NCI-H748 (cell line): ENCODE results near the gene DUOX1.

Source experiments
- DNase-seq: peaks from one replicate; lab custom pipeline; 2025; ENCODE audit not compliant: unreplicated experiment; lab: John Stamatoyannopoulos, UW

DUOX1 gene

DNA sequence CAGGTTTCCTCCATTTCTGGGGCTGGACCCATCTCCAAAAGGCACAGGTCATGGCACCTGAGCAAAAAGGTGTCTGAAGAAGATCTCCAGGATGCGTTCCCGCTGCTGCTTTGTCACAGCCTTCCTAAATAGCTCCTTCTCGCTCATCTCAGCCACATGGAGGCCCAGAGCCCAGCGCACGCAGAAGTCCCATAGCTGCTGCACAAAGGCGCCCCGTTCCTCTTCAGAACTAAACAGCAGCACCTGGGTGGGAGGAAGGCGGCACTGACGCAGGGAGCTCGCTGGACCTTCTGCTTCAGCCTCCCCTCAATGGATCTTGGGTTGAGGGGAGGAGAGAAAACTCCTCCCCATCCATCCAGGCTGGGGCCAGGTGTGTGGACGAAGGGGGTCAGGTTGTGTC, 24.2 kb upstream of the DUOX1 start:
- DNase-seq, result no peak

DNA sequence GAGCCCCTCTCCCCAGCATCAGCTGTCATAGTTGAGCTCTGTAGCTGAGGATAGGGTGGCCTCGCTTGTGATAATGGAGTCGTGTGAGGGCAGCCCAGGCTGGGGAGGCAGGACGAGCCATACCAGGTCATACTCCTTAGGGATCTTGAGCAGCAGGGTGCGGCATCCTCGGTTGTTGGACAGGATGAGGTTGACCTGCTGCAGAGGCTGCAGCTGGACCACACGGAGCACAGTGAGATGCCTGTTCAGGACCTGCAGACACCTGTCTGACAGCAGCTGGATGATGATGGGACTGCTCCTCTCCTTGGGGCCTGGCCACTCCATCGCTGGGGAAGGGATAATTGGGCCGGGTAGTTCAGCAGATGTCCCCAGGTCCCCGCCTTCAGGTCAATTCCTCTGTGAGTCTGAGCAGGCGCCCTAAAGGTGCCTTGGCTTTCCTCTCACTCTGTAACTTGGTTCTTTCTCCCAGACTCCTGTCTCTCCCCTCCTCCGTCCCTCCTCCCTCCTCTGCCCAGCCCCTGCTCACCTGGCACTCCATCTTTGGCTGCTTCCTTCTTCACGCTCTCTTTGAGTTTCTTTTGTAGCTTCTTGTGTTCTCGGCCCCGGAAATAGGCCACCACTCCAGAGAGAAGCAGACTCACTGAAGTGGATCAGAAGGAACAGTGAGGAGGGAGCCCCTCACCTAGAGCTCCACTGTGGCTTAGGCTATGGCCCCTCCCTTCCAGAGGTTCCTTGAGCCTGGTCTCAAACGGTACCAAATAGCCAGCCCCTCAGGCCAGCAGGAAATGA, 23.6 kb upstream of the DUOX1 start:
- no peak for DNase-seq

DNA sequence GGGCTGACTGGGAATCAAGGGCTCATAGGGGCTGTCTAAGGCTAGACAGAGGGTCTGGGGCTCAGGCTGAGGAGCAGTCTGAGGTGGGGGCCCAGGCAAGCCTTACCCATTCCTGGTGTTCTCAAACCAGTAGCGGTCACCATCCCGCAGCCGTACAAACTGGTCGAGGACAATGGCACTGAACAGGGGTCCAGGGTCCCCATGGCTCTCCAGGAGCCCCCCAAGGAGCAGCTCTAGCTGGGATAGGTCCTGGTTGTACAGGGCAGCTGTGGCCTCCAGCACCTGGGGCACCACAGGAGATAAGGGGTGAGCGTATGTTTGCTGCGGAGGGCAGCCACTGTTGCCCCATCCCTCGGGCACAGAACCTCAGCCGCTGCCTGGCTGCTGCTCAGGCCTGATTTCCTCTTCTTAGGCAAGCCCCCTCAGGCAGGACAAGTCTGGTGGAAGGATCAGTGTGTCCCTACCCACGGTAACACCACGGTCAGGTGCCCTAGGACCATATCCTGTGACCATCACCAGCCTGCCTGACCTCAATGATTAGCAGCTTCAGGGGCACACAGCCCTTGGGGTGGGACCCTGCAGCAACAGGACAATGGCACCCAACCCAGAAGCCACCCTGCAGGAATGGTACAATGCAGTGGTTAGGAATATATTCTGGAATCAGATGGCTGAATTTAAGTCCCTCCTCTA, 21.7 kb upstream of the DUOX1 start:
- DNase-seq, result no peak

DNA sequence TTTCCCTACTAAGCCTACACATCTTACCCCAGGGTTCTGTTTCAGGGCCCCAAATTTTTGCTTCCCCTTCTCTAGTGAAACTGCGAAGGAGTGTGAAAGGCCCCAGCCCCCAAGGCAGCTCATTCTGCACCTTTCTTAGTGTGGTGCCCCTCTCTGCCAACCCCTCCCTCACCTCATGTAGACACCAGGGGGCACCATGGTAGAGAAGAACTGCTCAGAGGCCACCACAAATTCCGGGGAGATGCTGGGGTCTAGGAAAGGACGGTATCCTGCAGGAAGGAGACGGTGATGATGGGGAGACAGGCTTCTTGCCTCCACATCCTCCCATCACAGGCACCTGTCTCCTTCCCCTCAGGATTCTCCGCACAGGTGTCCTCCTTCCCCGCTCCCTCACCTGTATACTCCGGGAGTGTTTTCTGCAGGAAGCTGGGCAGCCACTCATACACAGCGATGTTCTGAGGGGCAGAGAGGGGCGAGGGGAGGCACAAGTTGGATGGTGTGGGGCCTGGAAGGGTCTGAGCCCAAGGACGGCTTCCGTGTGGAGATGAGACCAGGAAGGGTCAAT, 19.5 kb upstream of the DUOX1 start:
- DNase-seq, result no peak

DNA sequence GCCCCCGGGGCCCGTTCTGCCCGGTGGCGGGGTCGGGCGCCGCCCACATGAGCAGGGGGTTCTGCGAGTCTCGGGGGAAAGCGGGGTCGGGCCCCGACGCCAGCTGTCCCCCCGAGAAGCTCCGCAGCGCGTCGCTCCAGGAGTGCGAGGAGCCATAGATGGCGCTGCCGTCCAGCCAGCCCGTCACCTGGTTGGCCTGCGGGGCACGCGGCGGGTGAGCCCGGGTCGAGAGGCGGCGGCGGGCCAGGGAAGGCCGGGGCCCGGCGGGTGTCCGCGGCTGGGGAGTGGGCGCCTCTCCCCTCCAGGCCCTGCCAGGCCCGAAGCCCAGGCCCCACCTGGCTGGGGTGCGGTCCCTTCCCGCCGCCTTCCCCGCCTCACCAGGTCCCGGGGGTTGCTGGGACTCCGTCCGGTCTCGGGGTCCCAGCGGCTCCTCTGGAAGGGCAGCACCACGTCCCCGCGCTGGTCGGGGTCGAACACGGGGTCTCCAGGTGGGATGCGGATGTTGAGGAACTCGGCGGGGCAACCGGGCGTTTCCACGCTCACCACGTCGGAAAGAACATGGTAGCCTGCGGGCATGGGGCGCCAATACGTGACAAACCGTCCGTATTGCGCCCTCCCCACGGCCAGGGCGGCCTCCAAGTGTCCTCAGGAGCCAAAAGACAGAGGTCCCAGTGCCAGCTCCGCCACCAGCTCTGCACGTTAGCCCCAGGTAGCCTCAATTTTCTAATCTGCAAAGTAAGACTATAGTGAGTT, 18.2 kb upstream of the DUOX1 start:
- no peak for DNase-seq

DNA sequence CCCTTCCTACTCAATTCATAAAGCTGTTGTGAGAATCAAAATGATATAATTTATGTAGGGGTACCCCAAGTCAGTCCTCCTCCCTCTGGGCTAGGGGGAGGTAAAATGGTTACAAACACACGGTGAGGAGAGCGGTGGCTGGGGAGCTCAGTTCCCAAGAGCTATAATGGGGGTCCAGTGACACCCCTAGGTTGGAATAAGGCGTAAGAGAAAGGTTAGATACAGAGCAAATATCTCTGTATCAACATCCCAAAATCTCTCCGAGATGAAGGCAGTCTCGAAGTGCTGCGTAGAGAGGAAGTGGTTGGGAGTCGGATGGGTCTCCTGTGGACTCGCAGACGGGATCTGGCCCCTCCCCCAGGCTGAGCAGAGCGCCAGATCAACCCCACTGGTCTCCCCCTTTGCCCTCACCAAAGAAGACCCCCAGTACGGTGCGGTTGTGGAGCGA, 17.6 kb upstream of the DUOX1 start:
- peak; percentile 23 for DNase-seq

DNA sequence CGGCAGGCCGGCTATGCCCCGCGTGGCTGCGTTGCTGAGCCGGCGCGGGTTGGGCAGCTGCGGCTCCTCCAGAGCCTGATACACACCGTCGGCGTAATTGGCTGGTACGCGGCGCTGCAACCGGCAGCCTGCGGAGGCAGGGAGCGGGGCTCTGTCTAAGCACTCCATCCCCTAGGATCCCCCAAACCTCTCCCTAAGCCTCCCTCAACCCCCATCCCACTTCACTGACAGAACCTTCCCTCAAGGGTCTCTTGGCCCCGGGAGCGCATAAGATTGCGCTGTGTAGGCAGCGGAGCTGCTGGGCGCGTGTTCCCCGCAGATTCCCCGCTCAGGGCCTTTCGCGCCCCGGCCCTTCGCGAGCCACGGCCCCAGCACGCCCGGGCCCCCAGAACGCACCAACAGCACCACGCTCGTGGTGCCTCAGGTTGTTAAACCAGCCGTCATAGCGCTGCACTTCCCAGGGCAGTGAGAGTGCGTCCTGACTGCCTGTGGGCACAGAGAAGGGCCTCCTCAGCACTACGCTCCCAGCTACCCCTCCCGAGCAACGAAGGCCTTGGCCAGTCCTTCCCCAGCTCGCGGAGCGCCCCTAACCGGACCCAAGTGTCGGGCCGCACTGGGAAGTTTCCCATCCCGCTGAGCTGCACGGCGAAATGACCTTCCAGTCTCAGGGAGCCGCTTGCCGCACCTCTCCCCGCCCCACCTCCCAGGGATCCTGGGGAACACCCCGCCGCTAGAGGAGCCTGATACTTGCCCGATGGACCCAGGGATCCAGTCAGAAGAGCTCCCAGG, 17.0 kb upstream of the DUOX1 start:
- DNase-seq, result peak; percentile 28

DNA sequence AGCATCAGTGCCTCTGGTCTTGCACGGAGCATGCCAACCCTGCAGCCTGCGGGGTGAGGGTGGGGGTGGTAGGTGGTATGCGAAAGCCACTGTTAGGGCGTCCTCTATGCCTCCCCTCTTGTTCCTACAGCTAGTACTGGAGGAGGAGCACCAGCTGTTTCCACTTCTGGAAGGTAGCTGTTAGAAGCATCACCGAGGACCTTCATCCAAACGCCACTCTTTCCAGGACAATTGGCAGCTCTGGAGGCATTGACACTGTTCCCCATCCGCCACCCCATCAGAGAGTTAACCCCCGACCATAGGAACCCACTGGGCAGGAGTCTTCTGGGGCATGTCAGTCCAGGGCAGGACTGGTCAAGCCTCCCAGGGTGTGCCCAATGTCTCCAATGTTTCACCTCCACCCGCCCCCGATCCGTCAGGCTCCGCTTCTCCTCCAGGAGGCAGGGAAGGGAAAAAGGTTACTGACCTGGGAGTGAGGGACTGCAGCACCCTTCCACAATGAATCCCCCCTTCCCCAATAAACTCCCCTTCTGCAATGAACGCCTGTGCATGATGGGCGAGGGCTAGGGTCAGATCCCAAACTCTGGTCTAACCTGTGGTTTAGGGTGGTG, 16.3 kb upstream of the DUOX1 start:
- DNase-seq, result no peak

DNA sequence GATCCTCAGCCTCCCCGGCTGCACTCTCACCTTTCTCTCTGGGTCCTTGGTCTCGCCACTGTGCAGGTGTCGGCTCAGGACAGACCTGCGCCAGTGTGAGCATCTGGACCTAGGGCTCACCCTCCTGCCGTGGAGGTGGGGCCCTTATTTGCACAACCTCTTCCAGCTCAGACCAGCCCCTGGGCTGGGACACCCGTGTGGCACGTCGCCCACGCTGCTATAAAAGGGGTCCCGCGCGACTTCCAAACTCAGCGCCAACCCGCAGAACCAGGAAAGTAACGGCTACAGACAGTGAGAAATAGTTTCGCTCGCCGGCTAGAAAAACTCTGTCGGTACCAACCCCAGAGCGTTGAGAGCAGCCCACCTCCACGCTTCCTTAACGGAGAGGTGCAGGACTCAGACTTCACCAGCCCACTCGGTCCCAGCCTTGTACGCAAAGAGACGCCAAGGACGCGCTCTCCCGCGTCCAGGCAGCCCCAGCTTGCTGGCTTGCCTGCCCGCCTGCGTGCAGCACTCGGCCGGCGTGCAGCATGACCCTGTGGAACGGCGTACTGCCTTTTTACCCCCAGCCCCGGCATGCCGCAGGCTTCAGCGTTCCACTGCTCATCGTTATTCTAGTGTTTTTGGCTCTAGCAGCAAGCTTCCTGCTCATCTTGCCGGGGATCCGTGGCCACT, 15.6 kb upstream of the DUOX1 start, which contains the start of the genes DUOX2 and DUOXA2:
Gene DUOX2 (minus strand): TSS at position 97 of the 675 bp plus-strand sequence. CDS start 761 bp downstream, outside the sequence.
Gene DUOXA2 (plus strand): TSS at position 251 of the 675 bp plus-strand sequence. CDS start 280 bp downstream, at position 531.
- peak; percentile 23 for DNase-seq

DNA sequence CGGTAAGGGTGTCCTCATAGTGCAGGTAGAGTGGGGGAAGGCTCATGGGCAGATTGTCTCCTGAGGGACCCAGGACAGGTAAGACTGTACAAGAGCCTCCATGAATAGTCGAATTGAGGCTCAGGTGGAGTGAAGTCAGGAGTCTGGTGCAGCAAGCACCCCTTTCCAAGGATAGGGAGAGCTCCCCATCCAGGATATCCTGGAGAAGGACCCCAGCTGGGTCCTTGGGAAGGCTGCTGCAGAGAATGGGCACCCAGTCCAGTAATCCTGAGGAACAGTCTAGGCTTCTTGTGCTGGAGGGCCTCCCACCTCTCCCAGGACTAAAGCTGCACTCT, 15.1 kb upstream of the DUOX1 start:
- no peak for DNase-seq

DNA sequence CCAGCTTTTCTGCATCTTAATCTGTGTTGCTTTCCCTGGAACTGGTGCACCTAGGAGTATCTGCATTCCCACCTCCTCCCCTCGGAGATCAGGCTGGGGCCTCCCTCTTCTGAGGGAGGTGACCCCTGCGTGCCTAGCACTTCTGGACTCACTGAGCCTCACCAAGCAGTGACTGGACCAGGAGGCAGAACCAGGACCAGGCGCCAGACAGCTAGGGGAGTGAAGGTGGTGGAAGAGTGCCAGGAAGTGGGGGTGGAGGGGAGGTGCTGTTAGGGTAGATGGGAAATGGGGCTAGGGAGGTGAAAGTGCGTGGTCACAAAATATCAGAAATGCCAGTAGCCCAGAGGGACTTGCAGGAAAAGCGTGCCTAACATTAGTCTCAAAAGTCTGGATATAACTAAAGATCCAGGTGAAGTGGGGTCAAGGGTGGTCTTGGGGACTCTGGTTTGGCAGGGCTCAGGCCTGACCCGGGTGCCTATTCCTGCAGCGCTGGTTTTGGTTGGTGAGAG, 14.4 kb upstream of the DUOX1 start:
- DNase-seq, result no peak

DNA sequence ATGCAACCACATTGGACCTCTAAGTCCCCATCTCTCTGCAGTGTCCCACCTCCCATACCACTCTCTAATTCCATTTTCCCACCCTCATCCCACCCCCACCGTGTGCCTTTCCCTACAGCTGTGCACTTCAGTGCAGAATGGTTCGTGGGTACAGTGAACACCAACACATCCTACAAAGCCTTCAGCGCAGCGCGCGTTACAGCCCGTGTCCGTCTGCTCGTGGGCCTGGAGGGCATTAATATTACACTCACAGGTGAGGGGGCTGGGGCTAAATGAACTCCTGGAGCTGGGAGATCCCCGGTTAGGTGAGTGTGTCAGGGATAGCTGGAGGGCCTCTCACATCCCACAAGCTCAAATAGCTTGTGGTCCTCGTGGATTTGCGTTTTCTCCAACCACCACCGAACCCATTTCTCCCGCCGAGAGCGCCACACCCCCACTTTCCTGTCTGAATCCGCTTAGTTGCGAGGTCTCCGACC, 13.8 kb upstream of the DUOX1 start:
- DNase-seq, result no peak

DNA sequence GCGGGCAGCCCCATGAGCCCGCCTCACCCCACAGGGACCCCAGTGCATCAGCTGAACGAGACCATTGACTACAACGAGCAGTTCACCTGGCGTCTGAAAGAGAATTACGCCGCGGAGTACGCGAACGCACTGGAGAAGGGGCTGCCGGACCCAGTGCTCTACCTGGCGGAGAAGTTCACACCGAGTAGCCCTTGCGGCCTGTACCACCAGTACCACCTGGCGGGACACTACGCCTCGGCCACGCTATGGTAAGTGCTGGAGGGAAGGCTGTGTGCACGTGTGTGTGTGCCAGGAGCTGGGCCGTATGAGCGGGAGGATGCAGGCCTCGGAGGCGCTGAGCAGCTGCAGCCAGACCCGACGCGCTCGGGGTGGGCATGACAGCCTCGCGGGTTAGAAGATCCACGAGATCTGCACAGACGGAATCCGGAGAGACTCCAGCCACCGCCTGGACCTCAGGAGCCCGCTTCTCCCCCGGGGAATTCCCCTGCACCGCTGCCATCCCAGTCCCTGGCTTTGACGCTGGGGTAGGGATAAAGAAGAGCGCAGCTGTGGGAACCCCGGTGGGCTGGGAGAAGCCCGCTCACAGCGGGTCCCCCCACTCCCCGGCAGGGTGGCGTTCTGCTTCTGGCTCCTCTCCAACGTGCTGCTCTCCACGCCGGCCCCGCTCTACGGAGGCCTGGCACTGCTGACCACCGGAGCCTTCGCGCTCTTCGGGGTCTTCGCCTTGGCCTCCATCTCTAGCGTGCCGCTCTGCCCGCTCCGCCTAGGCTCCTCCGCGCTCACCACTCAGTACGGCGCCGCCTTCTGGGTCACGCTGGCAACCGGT, 13.1 kb upstream of the DUOX1 start:
- DNase-seq, result no peak

DNA sequence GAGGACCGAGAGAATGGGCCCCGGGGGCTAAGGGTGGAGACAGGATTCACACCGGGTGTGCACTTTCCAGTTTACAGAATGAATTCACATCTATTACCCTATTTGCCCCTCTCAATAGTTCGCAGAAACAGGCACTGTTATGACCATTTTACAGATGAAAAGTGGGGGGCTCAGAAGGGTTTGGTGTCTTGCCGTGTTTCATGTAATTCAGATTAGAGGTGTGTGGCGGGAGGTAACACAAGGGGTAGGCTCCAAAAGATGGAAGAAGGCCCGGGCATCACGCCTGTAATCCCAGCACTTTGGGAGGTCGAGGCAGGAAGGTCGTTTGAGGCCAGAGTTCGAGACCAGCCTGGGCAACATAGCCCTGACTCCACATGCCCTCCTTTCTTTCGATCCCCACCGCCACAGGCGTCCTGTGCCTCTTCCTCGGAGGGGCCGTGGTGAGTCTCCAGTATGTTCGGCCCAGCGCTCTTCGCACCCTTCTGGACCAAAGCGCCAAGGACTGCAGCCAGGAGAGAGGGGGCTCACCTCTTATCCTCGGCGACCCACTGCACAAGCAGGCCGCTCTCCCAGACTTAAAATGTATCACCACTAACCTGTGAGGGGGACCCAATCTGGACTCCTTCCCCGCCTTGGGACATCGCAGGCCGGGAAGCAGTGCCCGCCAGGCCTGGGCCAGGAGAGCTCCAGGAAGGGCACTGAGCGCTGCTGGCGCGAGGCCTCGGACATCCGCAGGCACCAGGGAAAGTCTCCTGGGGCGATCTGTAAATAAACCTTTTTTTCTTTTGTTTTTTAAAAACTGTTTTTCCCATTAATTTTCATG, 12.3 kb upstream of the DUOX1 start:
- DNase-seq, result no peak

DNA sequence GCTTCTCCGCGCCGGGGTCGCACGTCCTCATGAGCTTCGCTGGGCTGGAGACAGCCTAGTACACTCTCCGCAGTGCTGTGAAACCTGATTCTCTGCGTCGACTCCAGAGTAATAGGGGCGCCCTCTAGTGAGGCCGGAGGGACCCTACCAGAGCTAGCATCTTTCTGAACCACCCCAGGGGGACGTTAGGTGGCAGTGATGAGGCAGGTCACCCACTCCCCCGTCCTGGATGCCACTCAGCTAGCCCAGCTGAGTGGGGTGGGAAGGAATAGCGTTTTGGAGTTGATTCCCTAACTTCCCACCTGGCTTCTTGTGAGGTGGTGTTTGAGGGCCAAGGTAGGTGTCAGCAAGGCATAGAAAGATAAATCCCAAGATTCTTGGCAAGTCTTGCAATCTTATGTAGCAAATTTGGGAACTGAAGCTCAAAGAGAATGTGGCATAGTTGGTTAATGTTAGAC, 11.6 kb upstream of the DUOX1 start:
- DNase-seq, result peak; percentile 87

DNA sequence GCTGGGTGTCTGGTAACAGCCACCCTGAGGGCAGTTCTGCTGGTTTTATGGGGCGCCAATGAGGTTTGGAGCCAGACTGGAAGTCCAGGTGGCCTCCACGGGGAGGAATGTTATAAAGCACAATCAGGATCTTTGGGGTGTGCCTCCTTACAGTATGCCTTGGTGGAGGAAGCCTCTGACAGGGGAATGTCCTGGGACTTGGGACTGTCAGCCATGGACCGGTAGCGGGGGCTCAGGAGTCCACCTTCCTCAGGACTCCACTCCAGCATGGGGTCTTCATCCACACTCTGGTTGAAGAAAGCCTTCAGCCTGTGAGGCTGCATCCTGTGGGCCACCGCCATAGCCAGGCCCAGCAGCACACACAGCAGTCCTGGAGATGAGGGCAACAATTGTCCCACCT, 10.8 kb upstream of the DUOX1 start:
- no peak for DNase-seq
